ENCODE data around the gene C11orf24. TPM values are rescaled to one million over a fixed set of nuclear protein-coding genes. Genes with fewer than 3 reads are reported as not detected.

The C11orf24 gene
- total and polyA plus RNA-seq, 2 of the 8 experiments (the other 6 are each of a cell fraction or from before 2014, with no cell fraction given): 45.4 to 51.7 TPM

- no peak overlapping the region for H4K8ac ChIP-seq (ENCODE audit: extremely low read depth, insufficient read depth, low read length)
- no peak overlapping the region for H3K18ac ChIP-seq (ENCODE audit: extremely low read depth, low read length)
- TF ChIP-seq BCL11A (IDR thresholded peaks at IDR 0.05; ENCODE audit: low read depth in 2 of 2, low read length in 2 of 2): no peak
- TF ChIP-seq CTBP2 (IDR thresholded peaks at IDR 0.05; ENCODE audit: borderline replicate concordance, insufficient read depth, insufficient read length, low read length): no peak
- TF ChIP-seq KDM1A (IDR thresholded peaks at IDR 0.05; ENCODE audit: borderline replicate concordance, low read length): no peak
- TF ChIP-seq GTF2F1 (IDR thresholded peaks at IDR 0.05; ENCODE audit: borderline replicate concordance, low read depth, low read length): no peak
- no peak for TF ChIP-seq MAX (IDR thresholded peaks at IDR 0.05)
- TF ChIP-seq SAP30 (IDR thresholded peaks at IDR 0.05; ENCODE audit: insufficient read depth, insufficient replicate concordance, low read length): no peak
- no peak for TF ChIP-seq TEAD4 (IDR thresholded peaks at IDR 0.05; ENCODE audit: low read depth, low read length)
- TF ChIP-seq FOSL1 (IDR thresholded peaks at IDR 0.05; ENCODE audit: insufficient read depth, low read depth, low read length): no peak
- TF ChIP-seq RNF2 (IDR thresholded peaks at IDR 0.05; ENCODE audit: borderline replicate concordance, low read depth, low read length, missing control alignments, poor library complexity, severe bottlenecking): no peak
- TF ChIP-seq RBBP5 (IDR thresholded peaks at IDR 0.05; ENCODE audit: borderline replicate concordance, low read depth, low read length): no peak
- TF ChIP-seq CHD2 (IDR thresholded peaks at IDR 0.05; ENCODE audit: low read length): no peak
- no peak overlapping the region for H2BK20ac ChIP-seq (ENCODE audit: low read length)
- no peak overlapping the region for H3K4me3 ChIP-seq (ENCODE audit: extremely low read depth in 1 of 4, insufficient read depth in 2 of 4, low read depth in 3 of 4, low read length in 4 of 4)
- no peak overlapping the region for H2BK120ac ChIP-seq (replicated peaks; ENCODE audit: low read depth, low read length)
- no peaks in the 10 kb centered on the region for H3K9me3 ChIP-seq (ENCODE audit: insufficient read depth in 2 of 2, low read depth in 1 of 2, low read length in 1 of 2)
- peaks cover 6% of the 10 kb centered on the region; the same call in 1 of the 2 replicates for H3K23me2 ChIP-seq (ENCODE audit: low read depth, low read length)
- H3K4me2 ChIP-seq (ENCODE audit: insufficient read depth in 1 of 2, low read depth in 2 of 2, low read length in 2 of 2): no peak overlapping the region
- peaks cover 4 to 13% of the 10 kb centered on the region in 2 experiments for H4K20me1 ChIP-seq (replicated peaks in 1 of 2; ENCODE audit: control insufficient read depth in 1 of 2, insufficient read depth in 2 of 2, low read length in 2 of 2)
- DNase-seq (ENCODE audit: low read depth in 1 of 2, low spot score in 2 of 2) (no peak), FAIRE-seq (no peak)
- H2BK15ac ChIP-seq (ENCODE audit: low read length): no peak overlapping the region
- H2BK12ac ChIP-seq (ENCODE audit: low read depth, low read length): no peak overlapping the region
- no peak overlapping the region for H2BK5ac ChIP-seq (ENCODE audit: low read depth, low read length)
- peaks cover 16 to 52% (median 37%) of the 10 kb centered on the region in 4 experiments for H3K36me3 ChIP-seq (ENCODE audit: control insufficient read depth in 2 of 4, insufficient read depth in 4 of 4, low read length in 3 of 4)
- peaks cover 0 to 8% of the 10 kb centered on the region in 2 experiments; a peak in 2 of 4 replicates for H3K79me2 ChIP-seq (ENCODE audit: control insufficient read depth in 1 of 2, insufficient read depth in 2 of 2, low read length in 2 of 2)
- POLR2A ChIA-PET (ENCODE audit: partially characterized antibody): interaction anchor here (0.8 to 1.2 kb wide), 3 partner anchors 17 to 50 kb away, joined by 3 to 4 read pairs (median 3); no protein-coding TSS in a partner anchor
- H3K27me3 ChIP-seq (replicated peaks in 1 of 4; ENCODE audit: control insufficient read depth in 3 of 4, extremely low read depth in 1 of 4, insufficient read depth in 3 of 4, low read length in 3 of 4): no peaks in the 10 kb centered on the region
- no peak overlapping the region for H3K14ac ChIP-seq (ENCODE audit: insufficient read length)
- H3K79me1 ChIP-seq (ENCODE audit: low read depth, low read length): peaks cover 8% of the 10 kb centered on the region
- no peak overlapping the region for H3K23ac ChIP-seq (ENCODE audit: insufficient read length)
- H3K27ac ChIP-seq (ENCODE audit: low read depth, low read length): no peak overlapping the region
- CTCF ChIA-PET (ENCODE audit: partially characterized antibody): interaction anchor here (1.1 to 5.2 kb wide), 4 partner anchors 12 to 635 kb away, joined by 3 to 24 read pairs (median 4); partner anchors contain the start of gene NUDT8
- no peak overlapping the region for H2AK5ac ChIP-seq (ENCODE audit: low read depth, low read length)
- no peak overlapping the region for H3K4ac ChIP-seq (replicated peaks; ENCODE audit: insufficient read length, low read depth, low read length)
- 93% methylated on average over 11 of the region's 13 CpGs; no CpG with 5 or more reads in 1 of the 2 experiments for WGBS, 2 experiments (ENCODE audit: extremely low coverage in 1 of 2, insufficient coverage in 1 of 2, insufficient read length in 1 of 2, insufficient replicate concordance in 2 of 2, low coverage in 1 of 2, low lambda C conversion rate in 2 of 2, missing lambda C conversion rate in 1 of 2)
- H4K91ac ChIP-seq (replicated peaks; ENCODE audit: insufficient read length, low read length): no peak overlapping the region
- H3K4me1 ChIP-seq (replicated peaks in 1 of 4; ENCODE audit: control insufficient read depth in 3 of 4, insufficient read depth in 4 of 4, low read length in 3 of 4): peaks cover 0 to 1% (median 0%) of the 10 kb centered on the region in 4 experiments; a peak in 1 of 7 replicates
- H3K56ac ChIP-seq (replicated peaks; ENCODE audit: insufficient read length, low read depth, low read length): no peak overlapping the region
- H3K9ac ChIP-seq (replicated peaks in 1 of 4; ENCODE audit: extremely low read depth in 1 of 4, low read depth in 3 of 4, low read length in 3 of 4): no peak overlapping the region
- H4K5ac ChIP-seq (ENCODE audit: insufficient read length, low read depth, low read length): no peak overlapping the region
- no peak overlapping the region for H2AFZ ChIP-seq (ENCODE audit: low read length)
Observed at GRCh38 chr11:68264741-68265540, 6.8 kb downstream of the C11orf24 start.
